Left hindlimb (tissue), 1 donor: ENCODE results near the gene SOX12.
"Not testable (repeated sequence)": the region's sequence is repeated elsewhere in the genome, so short reads cannot be mapped to it uniquely, and the experiment has no call there.

Experiments used
- DNase-seq: peaks from one replicate; pipeline ENCODE4 v3.0.0-alpha.2; 2018

Gene SOX12

GRCh38 chr20:328975-329695 is 3.8 kb downstream of the SOX12 start:
- no peak for DNase-seq

- no peak for DNase-seq
Observed at GRCh38 chr20:329851-330232, 4.5 kb downstream of the SOX12 start.

- DNase-seq: peak; percentile 66
Observed at GRCh38 chr20:330233-331149, 5.1 kb downstream of the SOX12 start.

- no peak for DNase-seq
Observed at GRCh38 chr20:334578-334977, 9.2 kb downstream of the SOX12 start.

GRCh38 chr20:336040-336439 is 10.7 kb downstream of the SOX12 start:
- not testable (repeated sequence) for DNase-seq

GRCh38 chr20:341682-342081 is 16.3 kb downstream of the SOX12 start:
- no peak for DNase-seq

GRCh38 chr20:343107-343506 is 17.8 kb downstream of the SOX12 start:
- no peak for DNase-seq

GRCh38 chr20:346033-346639 is 20.8 kb downstream of the SOX12 start:
- no peak for DNase-seq

GRCh38 chr20:346640-347316 is 21.4 kb downstream of the SOX12 start, which contains the start of gene NRSN2:
NRSN2 (plus strand) TSS chr20:347111; CDS start chr20:349644, 2,533 bp downstream.
- DNase-seq: peak; percentile 86

GRCh38 chr20:347317-347639 is 21.9 kb downstream of the SOX12 start:
- DNase-seq: no peak

- DNase-seq: peak; percentile 98
Observed at GRCh38 chr20:347640-348484, 22.5 kb downstream of the SOX12 start.

- no peak for DNase-seq
Observed at GRCh38 chr20:348972-349841, 23.9 kb downstream of the SOX12 start.

GRCh38 chr20:353166-353565 is 27.8 kb downstream of the SOX12 start:
- no peak for DNase-seq

- peak; percentile 80 for DNase-seq
Observed at GRCh38 chr20:354298-354977, 29.1 kb downstream of the SOX12 start.

GRCh38 chr20:356154-356553 is 30.8 kb downstream of the SOX12 start:
- DNase-seq: not testable (repeated sequence)

GRCh38 chr20:356745-357144 is 31.4 kb downstream of the SOX12 start:
- DNase-seq: no peak

- DNase-seq: no peak
Observed at GRCh38 chr20:358891-359555, 33.7 kb downstream of the SOX12 start.

GRCh38 chr20:361561-361960 is 36.2 kb downstream of the SOX12 start:
- DNase-seq: no peak

- DNase-seq: peak; percentile 75
Observed at GRCh38 chr20:362271-363254, 37.2 kb downstream of the SOX12 start.
